ENCODE data around the gene GZMM.

Gene GZMM

GRCh38 chr19:518598-519231 lies 25.1 kb upstream of the GZMM start (continued):
- no peak for TF ChIP-seq ZBTB11 (tag by site-specific recombination; conservative IDR thresholded peaks at IDR 0.05; ENCODE audit: low read depth)
- no peak for TF ChIP-seq ZNF426 (tag by site-specific recombination; IDR thresholded peaks at IDR 0.05)
- TF ChIP-seq GLIS2 (tag by site-specific recombination; IDR thresholded peaks at IDR 0.05): no peak
- TF ChIP-seq ZNF112 (tag by site-specific recombination; IDR thresholded peaks at IDR 0.05): no peak
- no peak for TF ChIP-seq OVOL3 (tag by site-specific recombination; IDR thresholded peaks at IDR 0.05)

- Histone ChIP-seq H3K27ac (ENCODE audit: extremely low read depth, low read depth, low read length) (no peak overlapping the region), H3K9me3 (ENCODE audit: control insufficient read depth, insufficient read depth, low read depth, low read length) (no peaks in the 10 kb centered on the region), H3K4me3 (ENCODE audit: low read depth, low read length) (no peak overlapping the region), H3K36me3 (ENCODE audit: control insufficient read depth in 2 of 2, insufficient read depth in 1 of 2, low read length in 2 of 2) (no peaks in the 10 kb centered on the region), H3K4me1 (ENCODE audit: control insufficient read depth, insufficient read depth, low read length) (no peaks in the 10 kb centered on the region)
- TF ChIP-seq ZNF555 (tag by site-specific recombination; conservative IDR thresholded peaks at IDR 0.05): no peak
- TF ChIP-seq ZNF398 (tag by site-specific recombination; IDR thresholded peaks at IDR 0.05): no peak
- no peak for TF ChIP-seq ZBTB44 (tag by site-specific recombination; IDR thresholded peaks at IDR 0.05)
- no peak for TF ChIP-seq ZSCAN23 (tag by site-specific recombination; IDR thresholded peaks at IDR 0.05)
- no peak for TF ChIP-seq ZNF2 (tag by site-specific recombination; IDR thresholded peaks at IDR 0.05)
- TF ChIP-seq ZNF658 (tag by site-specific recombination; IDR thresholded peaks at IDR 0.05): no peak
- TF ChIP-seq ZNF629 (tag by site-specific recombination; IDR thresholded peaks at IDR 0.05): no peak
- no peak for TF ChIP-seq ZNF585B (tag by site-specific recombination; IDR thresholded peaks at IDR 0.05)
- TF ChIP-seq ZNF26 (tag by site-specific recombination; IDR thresholded peaks at IDR 0.05): no peak
- no peak for TF ChIP-seq ZNF266 (tag by site-specific recombination; IDR thresholded peaks at IDR 0.05; ENCODE audit: low read depth)
- TF ChIP-seq YY2 (tag by site-specific recombination; IDR thresholded peaks at IDR 0.05): no peak
- no peak for TF ChIP-seq ZBTB6 (tag by site-specific recombination; IDR thresholded peaks at IDR 0.05)
- TF ChIP-seq ZNF571 (tag by site-specific recombination; IDR thresholded peaks at IDR 0.05): no peak
- no peak for TF ChIP-seq ZSCAN4 (tag by site-specific recombination; IDR thresholded peaks at IDR 0.05)
- no peak for TF ChIP-seq GLIS2 (tag by site-specific recombination; IDR thresholded peaks at IDR 0.05)
- no peak for TF ChIP-seq ZNF433 (tag by site-specific recombination; IDR thresholded peaks at IDR 0.05; ENCODE audit: low read depth)
- no peak for TF ChIP-seq ZNF785 (tag by site-specific recombination; IDR thresholded peaks at IDR 0.05)
- CTCF ChIA-PET: interaction anchor here (0.6 to 0.7 kb wide), 2 partner anchors 9 to 142 kb away, joined by 3 read pairs; no protein-coding TSS in a partner anchor
- POLR2A ChIA-PET: no interaction called here
Measured at GRCh38 chr19:519449-519865, 24.4 kb upstream of the GZMM start.
